OCI-LY1 (cell line): Measurements from ENCODE around the gene ENSA.

Experiments used
- EZH2 ChIP-seq: fragments of 200-600 bp; sonication (generic), shearing (Covaris generic); IDR thresholded peaks from 2 replicates; pipeline ENCODE4 v1.8.0; 2017; ENCODE audit warnings: borderline replicate concordance, mixed run types, mild to moderate bottlenecking, antibody characterized with exemption, low read length, moderate library complexity, mixed read lengths
- TF ChIP-seq, protein P1 (sequence below): fragments of 200-600 bp; sonication (generic), shearing (Covaris generic); IDR thresholded peaks from 2 replicates; pipeline ENCODE4 v1.5.1; 2017; ENCODE audit warnings: mild to moderate bottlenecking, antibody characterized with exemption, low read length, moderate library complexity, mixed read lengths

DNA sequence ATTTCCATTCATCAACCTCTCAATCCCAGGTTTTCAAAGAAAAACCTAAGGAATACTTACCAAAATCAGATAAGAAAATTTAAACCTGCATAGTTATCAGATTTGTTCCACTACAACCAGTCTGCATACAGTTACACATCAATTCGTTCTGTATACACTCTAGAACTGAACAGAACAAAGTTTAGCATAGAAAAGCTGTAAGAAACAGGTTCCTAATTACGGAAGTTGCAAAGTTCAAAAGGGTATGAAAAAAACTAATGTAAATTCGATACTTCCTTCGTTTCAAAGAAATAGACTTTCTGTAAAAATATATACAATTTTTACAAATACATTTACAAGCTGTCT is 53.1 kb downstream of the ENSA start:
- TF ChIP-seq EZH2, result no peak
- TF ChIP-seq, protein P1, sequence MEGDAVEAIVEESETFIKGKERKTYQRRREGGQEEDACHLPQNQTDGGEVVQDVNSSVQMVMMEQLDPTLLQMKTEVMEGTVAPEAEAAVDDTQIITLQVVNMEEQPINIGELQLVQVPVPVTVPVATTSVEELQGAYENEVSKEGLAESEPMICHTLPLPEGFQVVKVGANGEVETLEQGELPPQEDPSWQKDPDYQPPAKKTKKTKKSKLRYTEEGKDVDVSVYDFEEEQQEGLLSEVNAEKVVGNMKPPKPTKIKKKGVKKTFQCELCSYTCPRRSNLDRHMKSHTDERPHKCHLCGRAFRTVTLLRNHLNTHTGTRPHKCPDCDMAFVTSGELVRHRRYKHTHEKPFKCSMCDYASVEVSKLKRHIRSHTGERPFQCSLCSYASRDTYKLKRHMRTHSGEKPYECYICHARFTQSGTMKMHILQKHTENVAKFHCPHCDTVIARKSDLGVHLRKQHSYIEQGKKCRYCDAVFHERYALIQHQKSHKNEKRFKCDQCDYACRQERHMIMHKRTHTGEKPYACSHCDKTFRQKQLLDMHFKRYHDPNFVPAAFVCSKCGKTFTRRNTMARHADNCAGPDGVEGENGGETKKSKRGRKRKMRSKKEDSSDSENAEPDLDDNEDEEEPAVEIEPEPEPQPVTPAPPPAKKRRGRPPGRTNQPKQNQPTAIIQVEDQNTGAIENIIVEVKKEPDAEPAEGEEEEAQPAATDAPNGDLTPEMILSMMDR, result no peak
